Fibroblast of pulmonary artery (primary cell): ENCODE measurements around the gene ABLIM2.

Experiments used
- DNase-seq: peaks from one replicate; pipeline ENCODE4 v3.0.0-alpha.2; 2010; ENCODE audit warnings: low read depth
- H3K4me3 ChIP-seq: replicated peaks from 2 replicates; pipeline ENCODE4 v1.5.1; 2011; ENCODE audit warnings: low read depth, mild to moderate bottlenecking, control low read depth, low read length, moderate library complexity
- TF ChIP-seq, protein P1 (sequence below): IDR thresholded peaks from 2 replicates; pipeline ENCODE4 v1.5.1; 2011; ENCODE audit warnings: mild to moderate bottlenecking, control low read depth, low read length, inconsistent platforms; ENCODE audit errors: missing control alignments

ABLIM2 gene

DNA sequence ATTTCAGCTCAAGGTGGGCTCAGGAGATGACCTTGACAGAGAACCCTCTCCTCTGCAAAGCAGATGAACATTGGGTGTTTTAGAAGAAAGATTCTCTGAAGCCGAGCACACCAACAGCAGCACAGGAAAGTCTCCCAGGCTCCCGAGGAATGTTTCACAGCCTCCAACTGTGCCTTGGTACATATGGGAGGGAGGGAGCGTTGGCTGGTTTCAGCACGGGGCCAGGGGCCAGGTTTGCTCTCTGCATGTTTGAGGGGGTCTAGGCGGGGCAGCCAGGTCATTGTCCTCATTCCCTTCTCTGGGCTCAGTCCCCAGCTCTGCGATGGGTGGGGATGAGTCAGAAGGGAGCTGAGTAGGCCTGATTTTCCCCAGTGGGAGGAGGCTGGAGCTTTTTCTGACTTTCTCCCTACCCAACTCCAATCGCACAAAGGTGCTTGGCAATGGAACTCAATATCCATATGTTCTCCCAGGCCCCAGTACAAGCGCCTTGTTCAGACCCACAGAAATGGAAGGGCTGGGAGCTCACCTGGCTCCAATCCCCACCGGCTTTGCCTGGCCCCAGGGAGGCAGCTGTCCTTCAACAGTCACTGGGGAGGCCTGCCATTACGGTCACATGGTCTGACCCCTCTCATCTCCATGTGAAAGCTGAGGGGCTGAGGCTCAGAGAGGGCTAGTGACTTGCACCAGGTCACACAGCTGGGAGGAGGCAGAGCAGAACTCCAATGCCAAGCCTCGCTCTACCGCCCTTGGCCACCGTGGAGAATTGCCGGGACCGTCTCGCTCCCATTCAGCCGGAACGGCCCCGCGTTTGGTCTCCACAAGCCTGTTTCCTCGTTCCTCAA lies 110.6 kb downstream of the ABLIM2 start:
- no peak overlapping the region for H3K4me3 ChIP-seq
- TF ChIP-seq, protein P1, sequence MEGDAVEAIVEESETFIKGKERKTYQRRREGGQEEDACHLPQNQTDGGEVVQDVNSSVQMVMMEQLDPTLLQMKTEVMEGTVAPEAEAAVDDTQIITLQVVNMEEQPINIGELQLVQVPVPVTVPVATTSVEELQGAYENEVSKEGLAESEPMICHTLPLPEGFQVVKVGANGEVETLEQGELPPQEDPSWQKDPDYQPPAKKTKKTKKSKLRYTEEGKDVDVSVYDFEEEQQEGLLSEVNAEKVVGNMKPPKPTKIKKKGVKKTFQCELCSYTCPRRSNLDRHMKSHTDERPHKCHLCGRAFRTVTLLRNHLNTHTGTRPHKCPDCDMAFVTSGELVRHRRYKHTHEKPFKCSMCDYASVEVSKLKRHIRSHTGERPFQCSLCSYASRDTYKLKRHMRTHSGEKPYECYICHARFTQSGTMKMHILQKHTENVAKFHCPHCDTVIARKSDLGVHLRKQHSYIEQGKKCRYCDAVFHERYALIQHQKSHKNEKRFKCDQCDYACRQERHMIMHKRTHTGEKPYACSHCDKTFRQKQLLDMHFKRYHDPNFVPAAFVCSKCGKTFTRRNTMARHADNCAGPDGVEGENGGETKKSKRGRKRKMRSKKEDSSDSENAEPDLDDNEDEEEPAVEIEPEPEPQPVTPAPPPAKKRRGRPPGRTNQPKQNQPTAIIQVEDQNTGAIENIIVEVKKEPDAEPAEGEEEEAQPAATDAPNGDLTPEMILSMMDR, result no peak
- DNase-seq, result no peak

DNA sequence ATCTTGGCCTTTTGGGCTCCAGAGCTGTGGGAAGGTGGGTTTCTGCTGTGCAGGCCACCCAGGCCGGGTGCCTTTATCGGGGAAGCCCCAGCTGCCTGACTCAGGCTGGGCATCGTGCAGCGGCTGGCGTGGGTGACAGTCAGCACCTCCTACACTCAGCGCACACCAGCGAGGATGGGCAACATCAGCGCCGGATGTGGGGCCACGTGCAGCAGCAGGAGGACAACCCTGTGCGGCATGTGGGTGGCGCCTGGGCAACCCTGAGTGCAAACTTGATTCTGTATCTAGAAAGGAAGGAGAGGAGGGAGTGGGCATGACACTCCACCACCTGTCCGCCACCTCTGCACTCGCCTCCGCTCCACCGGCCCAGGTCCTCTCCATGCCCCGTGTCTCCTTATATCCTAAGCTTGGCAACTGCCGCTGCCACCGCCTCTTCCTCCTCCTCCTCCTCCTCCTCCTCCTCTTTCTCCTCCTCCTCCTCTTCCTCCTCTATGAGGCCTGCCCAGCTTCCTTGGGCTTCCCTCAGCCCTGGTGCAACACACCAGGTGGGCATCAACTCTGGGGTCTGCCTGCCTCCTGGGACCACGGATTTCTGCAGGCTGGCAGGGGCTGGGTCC lies 111.6 kb downstream of the ABLIM2 start:
- TF ChIP-seq, protein P1, result no peak
- no peak for DNase-seq
- H3K4me3 ChIP-seq, result no peak overlapping the region

DNA sequence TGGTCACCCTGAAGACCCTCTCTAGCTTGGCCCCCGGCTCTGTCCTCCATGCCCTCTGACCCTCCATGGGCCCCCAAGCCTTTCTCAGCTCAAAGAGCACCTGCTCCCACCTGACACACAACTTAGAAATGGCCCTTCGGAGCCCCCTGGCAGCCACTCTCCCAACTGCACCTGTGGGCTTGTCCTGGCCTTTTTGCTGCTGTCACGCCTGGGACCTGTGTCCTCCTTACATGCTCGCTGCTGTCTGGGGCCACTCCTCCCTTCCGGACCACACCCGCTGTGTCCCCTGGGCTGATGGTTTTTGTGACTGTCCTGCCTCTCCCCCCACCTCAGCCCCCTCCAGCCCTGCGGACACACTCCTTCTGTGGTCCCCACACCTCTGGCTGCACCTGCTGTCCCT lies 112.7 kb downstream of the ABLIM2 start:
- TF ChIP-seq, protein P1, result no peak
- H3K4me3 ChIP-seq, result no peak overlapping the region
- no peak for DNase-seq

DNA sequence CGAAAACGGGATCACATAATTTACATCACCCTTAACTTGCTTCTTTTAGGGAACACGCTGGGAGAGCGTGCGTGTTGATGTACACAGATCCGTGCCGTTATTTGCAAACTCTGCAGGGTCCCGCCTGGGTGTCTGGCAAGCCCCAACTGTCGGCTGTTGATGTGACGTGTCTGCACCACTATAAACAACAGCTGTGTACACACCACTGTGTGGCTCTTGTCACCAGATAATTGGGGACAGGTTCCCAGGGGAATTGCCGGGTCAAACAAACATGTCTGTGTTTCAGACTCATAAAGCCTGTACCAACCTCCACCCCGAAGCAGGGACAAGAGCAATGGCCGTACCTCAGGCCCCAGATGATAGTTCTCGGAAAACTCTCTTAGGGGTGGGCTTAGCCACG lies 113.9 kb downstream of the ABLIM2 start:
- TF ChIP-seq, protein P1, result no peak
- no peak overlapping the region for H3K4me3 ChIP-seq
- DNase-seq, result no peak

DNA sequence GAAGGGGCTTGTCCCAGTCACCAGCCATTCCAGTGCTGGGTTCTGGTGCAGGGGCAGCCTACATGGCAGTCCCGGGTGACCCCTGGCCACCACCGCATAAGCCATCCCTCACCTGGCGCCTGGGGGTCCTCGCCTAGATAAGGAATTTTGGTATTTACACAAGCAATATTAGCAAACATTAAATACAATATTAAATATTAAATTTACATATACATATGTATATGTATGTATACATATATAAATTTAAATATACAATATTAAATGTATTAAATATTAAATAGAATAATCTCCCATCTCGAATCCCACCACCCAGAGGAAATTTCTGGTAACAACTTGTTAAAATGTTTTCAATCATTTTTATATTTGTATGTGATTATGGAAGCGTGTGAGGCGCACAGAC lies 114.4 kb downstream of the ABLIM2 start:
- DNase-seq, result no peak
- no peak overlapping the region for H3K4me3 ChIP-seq
- TF ChIP-seq, protein P1, result no peak

DNA sequence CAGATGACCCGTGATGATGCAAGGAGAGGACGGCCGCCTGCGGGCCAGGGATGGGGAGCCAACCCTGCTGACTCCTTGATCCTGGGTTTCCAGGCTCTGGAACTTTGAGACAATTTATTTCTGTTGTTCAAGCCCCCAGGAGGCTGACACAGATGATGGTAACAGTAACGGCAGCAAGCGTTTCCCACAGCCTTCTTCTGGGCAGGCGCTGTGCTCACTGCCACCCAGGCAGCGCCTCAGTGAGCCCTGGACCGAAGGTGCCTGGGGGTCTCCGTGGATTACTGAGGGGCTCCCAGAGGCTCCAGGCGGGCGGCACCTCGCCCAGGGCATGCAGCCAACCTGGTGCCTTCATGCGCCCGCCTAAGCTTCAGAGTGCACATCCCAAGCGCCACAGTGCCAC lies 115.0 kb downstream of the ABLIM2 start:
- H3K4me3 ChIP-seq, result no peak overlapping the region
- DNase-seq, result no peak
- TF ChIP-seq, protein P1, result no peak

DNA sequence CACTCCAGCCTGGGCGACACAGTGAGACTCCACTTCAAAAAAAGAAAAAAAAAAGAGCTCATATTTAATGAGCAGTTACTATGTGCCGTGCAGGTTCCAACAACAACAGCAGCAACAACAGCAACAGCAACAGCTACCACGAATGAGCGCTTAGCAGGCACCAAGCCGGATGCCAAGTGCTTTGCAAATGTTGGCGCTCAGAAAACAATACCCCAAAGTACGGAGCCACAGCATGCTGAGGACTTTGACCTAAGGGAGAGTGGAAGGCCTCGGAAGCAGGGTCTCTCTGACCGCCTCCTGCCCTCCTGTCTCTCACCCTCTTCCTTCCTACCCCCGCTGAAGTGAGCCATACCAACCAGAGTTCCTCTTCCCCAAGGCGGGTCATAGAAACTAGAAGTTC lies 116.7 kb downstream of the ABLIM2 start:
- TF ChIP-seq, protein P1, result no peak
- no peak overlapping the region for H3K4me3 ChIP-seq
- DNase-seq, result no peak
